ENCODE results near the gene DENND1A.

Gene DENND1A

DNA sequence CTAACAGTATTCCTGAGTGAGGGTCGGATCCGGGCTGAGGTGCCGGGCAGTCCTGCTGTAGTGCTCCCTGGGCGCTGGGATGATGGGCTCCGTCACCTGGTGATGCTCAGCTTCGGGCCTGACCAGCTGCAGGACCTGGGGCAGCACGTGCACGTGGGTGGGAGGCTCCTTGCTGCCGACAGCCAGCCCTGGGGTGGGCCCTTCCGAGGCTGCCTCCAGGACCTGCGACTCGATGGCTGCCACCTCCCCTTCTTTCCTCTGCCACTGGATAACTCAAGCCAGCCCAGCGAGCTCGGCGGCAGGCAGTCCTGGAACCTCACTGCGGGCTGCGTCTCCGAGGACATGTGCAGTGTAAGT lies 558.7 kb downstream of the DENND1A start:
- H3K4me3 ChIP-seq: no peak overlapping the region
- no peak for DNase-seq (ENCODE audit: low spot score)
- H3K27ac ChIP-seq: no peak overlapping the region
- TF ChIP-seq, protein P1, sequence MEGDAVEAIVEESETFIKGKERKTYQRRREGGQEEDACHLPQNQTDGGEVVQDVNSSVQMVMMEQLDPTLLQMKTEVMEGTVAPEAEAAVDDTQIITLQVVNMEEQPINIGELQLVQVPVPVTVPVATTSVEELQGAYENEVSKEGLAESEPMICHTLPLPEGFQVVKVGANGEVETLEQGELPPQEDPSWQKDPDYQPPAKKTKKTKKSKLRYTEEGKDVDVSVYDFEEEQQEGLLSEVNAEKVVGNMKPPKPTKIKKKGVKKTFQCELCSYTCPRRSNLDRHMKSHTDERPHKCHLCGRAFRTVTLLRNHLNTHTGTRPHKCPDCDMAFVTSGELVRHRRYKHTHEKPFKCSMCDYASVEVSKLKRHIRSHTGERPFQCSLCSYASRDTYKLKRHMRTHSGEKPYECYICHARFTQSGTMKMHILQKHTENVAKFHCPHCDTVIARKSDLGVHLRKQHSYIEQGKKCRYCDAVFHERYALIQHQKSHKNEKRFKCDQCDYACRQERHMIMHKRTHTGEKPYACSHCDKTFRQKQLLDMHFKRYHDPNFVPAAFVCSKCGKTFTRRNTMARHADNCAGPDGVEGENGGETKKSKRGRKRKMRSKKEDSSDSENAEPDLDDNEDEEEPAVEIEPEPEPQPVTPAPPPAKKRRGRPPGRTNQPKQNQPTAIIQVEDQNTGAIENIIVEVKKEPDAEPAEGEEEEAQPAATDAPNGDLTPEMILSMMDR (IDR thresholded peaks at IDR 0.05): no peak

DNA sequence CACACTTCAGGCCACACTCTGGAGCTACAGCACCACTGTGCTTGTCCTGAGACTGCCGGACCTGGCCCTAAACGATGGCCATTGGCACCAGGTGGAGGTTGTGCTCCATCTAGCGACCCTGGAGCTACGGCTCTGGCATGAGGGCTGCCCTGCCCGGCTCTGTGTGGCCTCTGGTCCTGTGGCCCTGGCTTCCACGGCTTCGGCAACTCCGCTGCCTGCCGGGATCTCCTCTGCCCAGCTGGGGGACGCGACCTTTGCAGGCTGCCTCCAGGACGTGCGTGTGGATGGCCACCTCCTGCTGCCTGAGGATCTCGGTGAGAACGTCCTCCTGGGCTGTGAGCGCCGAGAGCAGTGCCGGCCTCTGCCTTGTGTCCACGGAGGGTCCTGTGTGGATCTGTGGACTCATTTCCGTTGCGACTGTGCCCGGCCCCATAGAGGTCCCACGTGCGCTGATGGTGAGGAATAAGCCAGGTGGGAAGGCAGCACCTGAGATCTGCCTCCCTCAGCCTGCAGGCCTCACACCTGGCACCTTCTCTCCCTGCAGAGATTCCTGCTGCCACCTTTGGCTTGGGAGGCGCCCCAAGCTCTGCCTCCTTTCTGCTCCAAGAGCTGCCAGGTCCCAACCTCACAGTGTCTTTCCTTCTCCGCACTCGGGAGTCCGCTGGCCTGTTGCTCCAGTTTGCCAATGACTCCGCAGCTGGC lies 559.2 kb downstream of the DENND1A start:
- Histone ChIP-seq H3K4me3 (no peak overlapping the region), H3K27ac (no peak overlapping the region)
- DNase-seq (ENCODE audit: low spot score): no peak
- TF ChIP-seq, protein P1 (IDR thresholded peaks at IDR 0.05): no peak

DNA sequence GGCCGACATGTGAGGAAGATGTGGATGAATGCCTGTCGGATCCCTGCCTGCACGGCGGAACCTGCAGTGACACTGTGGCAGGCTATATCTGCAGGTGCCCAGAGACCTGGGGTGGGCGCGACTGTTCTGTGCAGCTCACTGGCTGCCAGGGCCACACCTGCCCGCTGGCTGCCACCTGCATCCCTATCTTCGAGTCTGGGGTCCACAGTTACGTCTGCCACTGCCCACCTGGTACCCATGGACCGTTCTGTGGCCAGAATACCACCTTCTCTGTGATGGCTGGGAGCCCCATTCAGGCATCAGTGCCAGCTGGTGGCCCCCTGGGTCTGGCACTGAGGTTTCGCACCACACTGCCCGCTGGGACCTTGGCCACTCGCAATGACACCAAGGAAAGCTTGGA lies 559.8 kb downstream of the DENND1A start:
- TF ChIP-seq, protein P1 (IDR thresholded peaks at IDR 0.05): no peak
- DNase-seq (ENCODE audit: low spot score): no peak
- Histone ChIP-seq H3K27ac (no peak overlapping the region), H3K4me3 (no peak overlapping the region)

DNA sequence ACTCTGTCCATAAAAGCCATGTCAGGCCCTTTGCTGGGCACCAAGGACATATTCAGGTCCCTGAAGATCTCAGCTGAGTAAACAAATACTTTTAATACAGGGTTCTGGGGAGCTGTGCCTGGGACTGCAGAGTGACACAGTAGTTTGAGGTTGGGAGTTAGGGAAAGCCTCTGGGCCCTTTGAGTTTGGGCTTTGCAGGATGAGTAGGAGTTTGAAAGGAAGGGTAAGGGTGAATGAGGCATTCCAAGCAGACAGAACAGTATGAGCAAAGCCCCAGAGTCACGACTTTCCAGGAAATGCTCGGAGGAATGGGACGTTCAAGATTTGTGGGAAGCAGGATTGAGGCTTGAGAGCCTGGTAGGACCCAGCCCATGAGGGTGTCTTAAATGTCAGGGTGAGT lies 560.6 kb downstream of the DENND1A start:
- H3K27ac ChIP-seq: no peak overlapping the region
- no peak overlapping the region for H3K4me3 ChIP-seq
- DNase-seq (ENCODE audit: low spot score): no peak
- TF ChIP-seq, protein P1 (IDR thresholded peaks at IDR 0.05): no peak

DNA sequence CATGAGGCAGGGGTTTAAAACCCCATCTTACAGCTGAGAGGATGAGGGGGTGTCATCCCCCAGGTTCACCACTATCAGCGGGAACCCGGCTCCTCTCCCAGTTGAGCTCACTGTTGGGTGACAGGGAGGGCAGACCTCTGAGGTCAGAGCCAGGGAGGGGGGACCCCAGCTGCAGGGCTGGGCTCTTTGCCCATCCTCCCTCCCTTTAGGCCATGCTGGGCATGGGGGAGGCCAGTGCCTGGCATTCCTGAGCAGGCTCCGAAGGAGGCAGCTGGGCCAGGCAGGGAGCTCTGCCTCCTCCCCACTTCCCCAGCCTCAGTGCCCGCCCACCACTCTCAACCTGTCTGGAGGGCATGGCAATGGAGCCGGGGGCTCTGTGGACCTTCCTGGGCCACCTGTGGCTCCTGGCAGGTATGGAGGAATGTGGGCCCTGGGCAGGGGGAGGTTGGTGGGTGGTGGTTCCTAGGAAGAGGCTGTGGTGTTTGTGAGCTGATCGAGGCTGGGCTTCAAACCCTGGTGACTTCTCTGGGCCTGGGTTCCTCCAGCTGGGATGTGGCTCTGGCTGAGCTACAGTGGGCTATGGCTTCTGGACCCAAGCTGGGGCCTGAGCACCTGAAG lies 561.3 kb downstream of the DENND1A start:
- TF ChIP-seq, protein P1 (IDR thresholded peaks at IDR 0.05): no peak
- Histone ChIP-seq H3K27ac (no peak overlapping the region), H3K4me3 (no peak overlapping the region)
- DNase-seq (ENCODE audit: low spot score): no peak

DNA sequence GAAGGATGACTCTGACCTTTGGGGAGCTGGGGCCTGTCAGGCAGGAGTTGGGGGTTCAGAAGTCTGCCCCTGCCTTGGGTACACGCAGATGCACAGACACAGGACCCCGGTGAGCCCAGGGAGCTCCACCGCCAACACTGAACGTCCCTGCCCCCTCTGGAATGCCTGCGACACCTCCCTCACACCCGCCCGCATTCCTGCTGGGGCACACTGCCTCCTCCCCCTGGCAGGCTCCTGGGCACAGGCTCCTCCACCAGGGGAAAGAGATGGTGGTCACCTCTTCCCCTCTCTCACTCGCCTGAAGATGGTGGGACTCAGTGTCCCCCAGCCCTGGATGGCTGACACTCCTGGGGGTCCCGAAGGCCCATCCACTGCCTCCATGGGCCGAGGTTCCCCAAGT lies 561.9 kb downstream of the DENND1A start:
- Histone ChIP-seq H3K4me3 (no peak overlapping the region), H3K27ac (no peak overlapping the region)
- no peak for DNase-seq (ENCODE audit: low spot score)
- TF ChIP-seq, protein P1 (IDR thresholded peaks at IDR 0.05): no peak

DNA sequence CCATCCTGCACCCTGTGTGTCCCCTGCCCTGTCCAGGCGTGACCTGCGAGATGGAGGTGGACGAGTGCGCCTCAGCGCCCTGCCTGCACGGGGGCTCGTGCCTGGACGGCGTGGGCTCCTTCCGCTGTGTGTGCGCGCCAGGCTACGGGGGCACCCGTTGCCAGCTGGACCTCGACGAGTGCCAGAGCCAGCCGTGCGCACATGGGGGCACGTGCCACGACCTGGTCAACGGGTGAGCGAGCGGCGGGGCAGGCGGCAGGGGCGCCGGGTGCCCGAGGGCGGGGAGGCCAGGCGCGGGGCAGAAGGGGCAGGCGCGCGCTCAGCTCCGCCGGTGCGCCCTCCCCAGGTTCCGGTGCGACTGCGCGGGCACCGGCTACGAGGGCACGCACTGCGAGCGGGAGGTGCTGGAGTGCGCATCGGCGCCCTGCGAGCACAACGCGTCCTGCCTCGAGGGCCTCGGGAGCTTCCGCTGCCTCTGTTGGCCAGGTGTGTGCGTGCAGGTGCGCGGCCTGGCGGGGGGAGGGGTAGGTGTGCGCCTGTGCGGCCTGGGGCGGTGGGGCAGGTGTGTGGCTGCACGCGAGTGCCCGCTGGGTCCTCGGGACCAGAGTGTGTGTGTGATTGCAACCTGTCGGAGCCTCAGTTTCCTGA lies 563.9 kb downstream of the DENND1A start:
- TF ChIP-seq, protein P1 (IDR thresholded peaks at IDR 0.05): no peak
- DNase-seq (ENCODE audit: low spot score): no peak
- H3K27ac ChIP-seq: no peak overlapping the region
- H3K4me3 ChIP-seq: no peak overlapping the region

Data from coronary artery (tissue), 2 donors.